ENCODE results near the gene DFFB.

- no peak for TF ChIP-seq CTCF (conservative IDR thresholded peaks at IDR 0.05; ENCODE audit: low read depth, low read length)
- TF ChIP-seq SMC3 (IDR thresholded peaks at IDR 0.05; ENCODE audit: low read depth, low read length) = no peak
- no peak for TF ChIP-seq POLR2A (IDR thresholded peaks at IDR 0.05; ENCODE audit: low read depth, low read length)
- TF ChIP-seq RFX5 (IDR thresholded peaks at IDR 0.05; ENCODE audit: low read depth, low read length) = no peak
- TF ChIP-seq FOS (IDR thresholded peaks at IDR 0.05; ENCODE audit: low read depth, low read length) = no peak
- no peak for TF ChIP-seq USF2 (IDR thresholded peaks at IDR 0.05; ENCODE audit: low read depth, low read length)
- no peak for TF ChIP-seq RAD21 (IDR thresholded peaks at IDR 0.05; ENCODE audit: low read length)
- no peak for TF ChIP-seq MAFK (IDR thresholded peaks at IDR 0.05; ENCODE audit: low read depth, low read length)
- no peak for TF ChIP-seq RCOR1 (IDR thresholded peaks at IDR 0.05; ENCODE audit: insufficient replicate concordance, low read length)
- no peak for TF ChIP-seq MAZ (IDR thresholded peaks at IDR 0.05; ENCODE audit: borderline replicate concordance, low read depth, low read length)
- no peak for TF ChIP-seq BHLHE40 (IDR thresholded peaks at IDR 0.05; ENCODE audit: low read depth, low read length)
- TF ChIP-seq CEBPB (IDR thresholded peaks at IDR 0.05; ENCODE audit: low read depth, low read length) = no peak
- no peak for TF ChIP-seq CHD1 (IDR thresholded peaks at IDR 0.05; ENCODE audit: low read depth, low read length)
Observed at GRCh38 chr1:3847081-3847480, 10.2 kb upstream of the DFFB start.
